IMR-90 (cell line): ENCODE results near the gene PRSS38. TPM values are rescaled to one million over a fixed set of nuclear protein-coding genes. Genes with fewer than 3 reads are reported as not detected.

Source experiments
- ATAC-seq: fragments of 200-7000 bp; cut with Tn5 transposase; 2 replicates; pipeline ENCODE4 v1.9.1; 2020; ENCODE audit warnings: low read depth, mild to moderate bottlenecking, moderate library complexity
- BruUV-seq: library from RNA; stranded (reverse); fragments of 400-500 nt; replicated peaks from 2 replicates; lab custom pipeline; 2021; lab: Mats Ljungman, UMichigan
- CTCF ChIA-PET: fragments of 300-600 bp; formaldehyde crosslinking; extraction: SDS; loops from one replicate; lab custom pipeline; 2021; ENCODE audit warnings: antibody characterized with exemption; lab: Yijun Ruan, JAX
- POLR2A ChIA-PET: fragments of 300-600 bp; sonication (Branson Sonifier 250); formaldehyde crosslinking; loops from one replicate; lab custom pipeline; 2022; ENCODE audit warnings: antibody characterized with exemption; ENCODE audit not compliant: unreplicated experiment; lab: Charles Lee
- DNase-seq: peaks from one replicate; pipeline ENCODE4 v3.0.0; 2013
- H2AFZ ChIP-seq: replicated peaks from 2 replicates; pipeline ENCODE3; 2013; ENCODE audit warnings: low read length, mild to moderate bottlenecking; ENCODE audit not compliant: poor library complexity
- H2AK5ac ChIP-seq: 2 replicates; pipeline ENCODE4 v1.6.1; 2013; ENCODE audit warnings: low read depth, low read length, inconsistent platforms
- H2AK9ac ChIP-seq: replicated peaks from 2 replicates; pipeline ENCODE3; 2013; ENCODE audit warnings: mild to moderate bottlenecking, low read depth, low read length, moderate library complexity; ENCODE audit not compliant: poor library complexity
- H2BK120ac ChIP-seq: 2 replicates; pipeline ENCODE4 v1.6.1; 2013; ENCODE audit warnings: low read depth, low read length, inconsistent platforms
- H2BK15ac ChIP-seq: 3 replicates; pipeline ENCODE4 v1.6.1; 2013; ENCODE audit warnings: low read depth, low read length, inconsistent platforms
- H2BK20ac ChIP-seq: 2 replicates; pipeline ENCODE4 v1.6.1; 2013; ENCODE audit warnings: low read depth, mild to moderate bottlenecking, inconsistent platforms, low read length, moderate library complexity
- H2BK5ac ChIP-seq: 2 replicates; pipeline ENCODE4 v1.6.1; 2013; ENCODE audit warnings: mild to moderate bottlenecking, low read depth, low read length, inconsistent platforms; ENCODE audit not compliant: poor library complexity, severe bottlenecking
- H3K14ac ChIP-seq: replicated peaks from 2 replicates; pipeline ENCODE4 v1.6.1; 2013; ENCODE audit warnings: low read depth, low read length, inconsistent platforms
- H3K18ac ChIP-seq: 2 replicates; pipeline ENCODE4 v1.6.1; 2013; ENCODE audit warnings: low read depth, low read length, control low read depth
- H3K23ac ChIP-seq: 2 replicates; pipeline ENCODE4 v1.6.1; 2013; ENCODE audit warnings: low read depth, low read length, inconsistent platforms
- H3K27ac ChIP-seq: 2 replicates; pipeline ENCODE4 v1.5.1; 2013; ENCODE audit warnings: mild to moderate bottlenecking, control low read depth, low read length; ENCODE audit not compliant: insufficient read depth
- H3K27me3 ChIP-seq: 2 replicates; pipeline ENCODE4 v1.6.1; 2013; ENCODE audit warnings: low read length; ENCODE audit not compliant: control insufficient read depth, insufficient read depth
- H3K36me3 ChIP-seq: 2 replicates; pipeline ENCODE4 v1.6.1; 2013; ENCODE audit warnings: low read length, mixed read lengths; ENCODE audit not compliant: control insufficient read depth, insufficient read depth
- H3K4ac ChIP-seq: 2 replicates; pipeline ENCODE4 v1.6.1; 2013; ENCODE audit warnings: low read depth, low read length, inconsistent platforms
- H3K4me1 ChIP-seq: 2 replicates; pipeline ENCODE4 v1.6.1; 2013; ENCODE audit warnings: low read length, mixed read lengths; ENCODE audit not compliant: control insufficient read depth, insufficient read depth
- H3K4me2 ChIP-seq: 2 replicates; pipeline ENCODE4 v1.6.1; 2013; ENCODE audit warnings: low read depth, mild to moderate bottlenecking, control low read depth, low read length, moderate library complexity
- H3K4me3 ChIP-seq: 2 replicates; pipeline ENCODE4 v1.5.1; 2013; ENCODE audit warnings: low read depth, mild to moderate bottlenecking, control low read depth, low read length, moderate library complexity; ENCODE audit not compliant: insufficient read depth
- H3K56ac ChIP-seq: 2 replicates; pipeline ENCODE4 v1.6.1; 2013; ENCODE audit warnings: low read length, inconsistent platforms; ENCODE audit not compliant: insufficient read depth; ENCODE audit errors: extremely low read depth
- H3K79me1 ChIP-seq, 2 experiments: 2 replicates each; pipeline ENCODE4 v1.6.1; 2013; ENCODE audit warnings: low read length in 2 of 2, inconsistent platforms in 1 of 2, low read depth in 1 of 2
- H3K9ac ChIP-seq: 2 replicates; pipeline ENCODE4 v1.6.1; 2013; ENCODE audit warnings: low read depth, low read length, control low read depth
- H3K9me1 ChIP-seq: 2 replicates; pipeline ENCODE4 v1.6.1; 2013; ENCODE audit warnings: low read length, inconsistent platforms; ENCODE audit not compliant: insufficient read depth
- H3K9me3 ChIP-seq: 2 replicates; pipeline ENCODE4 v1.6.1; 2013; ENCODE audit warnings: low read length; ENCODE audit not compliant: control insufficient read depth, insufficient read depth
- H4K20me1 ChIP-seq: 2 replicates; pipeline ENCODE4 v1.6.1; 2013; ENCODE audit warnings: low read length, inconsistent platforms; ENCODE audit not compliant: insufficient read depth
- H4K5ac ChIP-seq: 2 replicates; pipeline ENCODE4 v1.6.1; 2013; ENCODE audit warnings: mild to moderate bottlenecking, low read depth, low read length, control low read depth
- H4K8ac ChIP-seq, 2 experiments: 2 replicates each; pipeline ENCODE4 v1.6.1; 2013; ENCODE audit warnings: low read depth in 2 of 2, low read length in 2 of 2, control low read depth in 1 of 2, inconsistent platforms in 1 of 2
- H4K91ac ChIP-seq: 2 replicates; pipeline ENCODE4 v1.6.1; 2013; ENCODE audit warnings: low read depth, low read length, inconsistent platforms; ENCODE audit not compliant: insufficient read depth
- CEBPB ChIP-seq: IDR thresholded peaks from 2 replicates; pipeline ENCODE4 v1.6.1; 2012; ENCODE audit warnings: low read depth, low read length, improper control_type of control experiment
- CHD1 ChIP-seq: IDR thresholded peaks from 2 replicates; pipeline ENCODE4 v1.6.1; 2012; ENCODE audit warnings: low read depth, low read length, improper control_type of control experiment
- FOS ChIP-seq: fragments of 150-350 bp; IDR thresholded peaks from 2 replicates; pipeline ENCODE4 v1.6.1; 2016; ENCODE audit warnings: low read depth, low read length
- MAFK ChIP-seq: IDR thresholded peaks from 2 replicates; pipeline ENCODE4 v1.6.1; 2012; ENCODE audit warnings: low read depth, low read length, improper control_type of control experiment
- MAZ ChIP-seq: IDR thresholded peaks from 2 replicates; pipeline ENCODE4 v1.6.1; 2012; ENCODE audit warnings: low read depth, mild to moderate bottlenecking, low read length, improper control_type of control experiment, moderate library complexity, borderline replicate concordance
- MXI1 ChIP-seq: IDR thresholded peaks from 2 replicates; pipeline ENCODE4 v1.6.1; 2012; ENCODE audit warnings: low read depth, mild to moderate bottlenecking, low read length, moderate library complexity, borderline replicate concordance
- NFE2L2 ChIP-seq: fragments of 150-350 bp; IDR thresholded peaks from 2 replicates; pipeline ENCODE4 v1.6.1; 2016; ENCODE audit warnings: low read depth, mild to moderate bottlenecking, low read length
- POLR2A ChIP-seq: IDR thresholded peaks from 2 replicates; pipeline ENCODE4 v1.6.1; 2012; ENCODE audit warnings: mild to moderate bottlenecking, low read depth, low read length
- RAD21 ChIP-seq: IDR thresholded peaks from 2 replicates; pipeline ENCODE4 v1.6.1; 2012; ENCODE audit warnings: low read length, improper control_type of control experiment
- RCOR1 ChIP-seq: IDR thresholded peaks from 2 replicates; pipeline ENCODE4 v1.6.1; 2012; ENCODE audit warnings: mild to moderate bottlenecking, low read length, improper control_type of control experiment; ENCODE audit not compliant: insufficient replicate concordance
- WGBS, 2 experiments: methylation state at CpG; one replicate each; pipeline versions ENCODE4 v1.1.5 to v1.1.7; 2013; ENCODE audit warnings: missing lambda C conversion rate in 2 of 2; ENCODE audit not compliant: insufficient read length in 1 of 2; ENCODE audit errors: extremely low coverage in 2 of 2; 5-methylcytosine and 5-hydroxymethylcytosine counted together
- dilution Hi-C: fragments of 300-500 bp; cut with HindIII; formaldehyde crosslinking; loops from one replicate; pipeline ENCODE4 v1.14.3; 2018; ENCODE audit warnings: low sequenced_read_pairs; ENCODE audit not compliant: unreplicated experiment
- in situ Hi-C: fragments of 300-500 bp; cut with MboI; formaldehyde crosslinking; loops from 3 replicates; pipeline ENCODE4 v1.14.3; 2019; ENCODE audit warnings: low sequenced_read_pairs, inconsistent platforms, mixed read lengths
- intact Hi-C: fragments of 100-400 bp; cut with micrococcal nuclease; formaldehyde crosslinking; loops from 2 replicates; pipeline ENCODE4 v1.10.0; 2022
- polyA plus RNA-seq, 3 experiments: library from polyadenylated mRNA; depleted of rRNA; stranded (reverse); fragments of >200 nt; gene quantifications; 2 replicates each; pipeline ENCODE4 v1.2.3, GENCODE V29; 2012; ENCODE audit warnings: low replicate concordance in 1 of 3
- total RNA-seq: library from RNA; depleted of rRNA; stranded (reverse); fragments of >200 nt; gene quantifications from 2 replicates; pipeline ENCODE4 v1.2.3, GENCODE V29; 2012
- TF ChIP-seq, protein P1 (sequence below): fragments of 150-350 bp; IDR thresholded peaks from 2 replicates; pipeline ENCODE4 v1.6.1; 2016; ENCODE audit warnings: low read depth, mild to moderate bottlenecking, low read length, moderate library complexity, borderline replicate concordance
- TF ChIP-seq, protein P2 (sequence below): fragments of 150-350 bp; IDR thresholded peaks from 2 replicates; pipeline ENCODE4 v1.6.1; 2017; ENCODE audit warnings: mild to moderate bottlenecking, antibody characterized with exemption, low read length, low read depth
- TF ChIP-seq, protein P3 (sequence below): conservative IDR thresholded peaks from 2 replicates; pipeline ENCODE4 v1.5.1; 2012; ENCODE audit warnings: mild to moderate bottlenecking, low read depth, low read length, improper control_type of control experiment

Gene PRSS38
- total and polyA plus RNA-seq, 2 of the 4 experiments (the other 2 are of a cell fraction) = not detected

DNA sequence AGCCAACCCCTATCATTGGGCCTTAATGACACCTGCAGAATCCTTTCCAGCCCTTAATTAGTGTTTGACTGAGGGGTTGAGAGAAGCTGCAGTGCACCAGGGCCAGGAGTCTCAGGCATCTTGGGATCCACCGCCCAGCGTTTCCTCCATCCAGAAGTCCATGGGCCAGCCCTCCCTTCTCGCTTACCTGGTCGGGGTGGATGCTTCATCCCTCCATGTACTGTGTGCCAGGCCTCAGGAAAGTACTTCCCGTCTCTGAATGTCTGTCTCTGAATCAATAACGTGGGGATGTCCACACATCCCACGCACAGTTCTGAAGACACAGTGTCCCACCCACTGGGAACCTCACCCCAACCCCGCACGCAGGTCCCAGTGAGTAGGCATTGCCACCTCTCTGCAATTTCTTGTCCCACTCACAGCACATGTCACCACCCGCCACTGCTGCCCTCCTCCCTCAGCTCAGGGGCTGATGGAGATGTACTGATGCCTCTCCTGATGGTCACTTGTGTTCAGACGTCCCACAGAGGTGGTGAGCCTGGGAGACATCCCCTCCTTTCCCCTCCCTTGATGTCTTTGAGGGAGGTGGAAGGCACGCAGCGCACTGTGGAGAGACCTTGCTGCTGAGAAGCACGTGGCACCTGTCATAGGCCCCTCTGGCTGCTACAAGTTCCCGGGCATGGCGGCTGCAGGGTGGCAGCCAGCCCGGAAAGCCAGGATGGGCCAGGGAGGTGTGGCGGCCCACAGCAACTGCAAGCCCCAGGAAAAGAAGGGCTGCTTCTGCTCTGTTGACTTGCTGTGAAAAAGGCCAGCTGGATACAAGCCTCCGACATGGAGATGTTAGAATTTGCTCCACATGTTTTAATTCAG lies 29.4 kb upstream of the PRSS38 start:
- peak overlapping the region; percentile 34 for H2AK9ac ChIP-seq
- H3K4me2 ChIP-seq = no peak overlapping the region
- ChIA-PET POLR2A (no interaction called here), CTCF (no interaction called here)
- intact Hi-C loops = no loop called here
- no peak overlapping the region for H3K14ac ChIP-seq
- dilution Hi-C loops = no loop called here
- H4K5ac ChIP-seq = no peak overlapping the region
- H3K36me3 ChIP-seq = peaks cover 4% of the 10 kb centered on the region
- H3K23ac ChIP-seq = no peak overlapping the region
- H2AFZ ChIP-seq = no peak overlapping the region
- in situ Hi-C loops = no loop called here
- H2BK20ac ChIP-seq = no peak overlapping the region
- 65% methylated on average over 6 of the region's 19 CpGs; no CpG with 5 or more reads in 1 of the 2 experiments for WGBS, 2 experiments
- no peaks in the 10 kb centered on the region for H3K79me1 ChIP-seq
- no peak overlapping the region for H3K56ac ChIP-seq
- no peak overlapping the region for H3K9ac ChIP-seq
- no peak for DNase-seq
- no peak overlapping the region for H3K4me3 ChIP-seq
- no peak overlapping the region for H2BK120ac ChIP-seq
- H3K27ac ChIP-seq = no peak overlapping the region
- ATAC-seq = no peak
- H3K4ac ChIP-seq = no peak overlapping the region
- H4K20me1 ChIP-seq = no peaks in the 10 kb centered on the region
- no peak overlapping the region for H3K18ac ChIP-seq
- H4K8ac ChIP-seq = no peak overlapping the region
- H2AK5ac ChIP-seq = no peak overlapping the region
- peaks cover 3% of the 10 kb centered on the region; the same call in 1 of the 2 replicates for H3K4me1 ChIP-seq
- peaks cover 3% of the 10 kb centered on the region; the same call in 1 of the 2 replicates for H3K9me1 ChIP-seq
- H4K91ac ChIP-seq = no peak overlapping the region
- no peaks in the 10 kb centered on the region for H3K9me3 ChIP-seq
- BruUV-seq = no TSS peak
- H2BK5ac ChIP-seq = no peak overlapping the region
- no peaks in the 10 kb centered on the region for H3K27me3 ChIP-seq
- no peak overlapping the region for H2BK15ac ChIP-seq
- TF ChIP-seq, protein P1, sequence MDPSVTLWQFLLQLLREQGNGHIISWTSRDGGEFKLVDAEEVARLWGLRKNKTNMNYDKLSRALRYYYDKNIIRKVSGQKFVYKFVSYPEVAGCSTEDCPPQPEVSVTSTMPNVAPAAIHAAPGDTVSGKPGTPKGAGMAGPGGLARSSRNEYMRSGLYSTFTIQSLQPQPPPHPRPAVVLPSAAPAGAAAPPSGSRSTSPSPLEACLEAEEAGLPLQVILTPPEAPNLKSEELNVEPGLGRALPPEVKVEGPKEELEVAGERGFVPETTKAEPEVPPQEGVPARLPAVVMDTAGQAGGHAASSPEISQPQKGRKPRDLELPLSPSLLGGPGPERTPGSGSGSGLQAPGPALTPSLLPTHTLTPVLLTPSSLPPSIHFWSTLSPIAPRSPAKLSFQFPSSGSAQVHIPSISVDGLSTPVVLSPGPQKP = no peak
- TF ChIP-seq, protein P2, sequence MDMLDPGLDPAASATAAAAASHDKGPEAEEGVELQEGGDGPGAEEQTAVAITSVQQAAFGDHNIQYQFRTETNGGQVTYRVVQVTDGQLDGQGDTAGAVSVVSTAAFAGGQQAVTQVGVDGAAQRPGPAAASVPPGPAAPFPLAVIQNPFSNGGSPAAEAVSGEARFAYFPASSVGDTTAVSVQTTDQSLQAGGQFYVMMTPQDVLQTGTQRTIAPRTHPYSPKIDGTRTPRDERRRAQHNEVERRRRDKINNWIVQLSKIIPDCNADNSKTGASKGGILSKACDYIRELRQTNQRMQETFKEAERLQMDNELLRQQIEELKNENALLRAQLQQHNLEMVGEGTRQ = no peak
- TF ChIP-seq RAD21 (no peak), MXI1 (no peak), FOS (no peak), POLR2A (no peak), NFE2L2 (no peak), CEBPB (no peak), MAZ (no peak), CHD1 (no peak), RCOR1 (no peak), MAFK (no peak)
- TF ChIP-seq, protein P3, sequence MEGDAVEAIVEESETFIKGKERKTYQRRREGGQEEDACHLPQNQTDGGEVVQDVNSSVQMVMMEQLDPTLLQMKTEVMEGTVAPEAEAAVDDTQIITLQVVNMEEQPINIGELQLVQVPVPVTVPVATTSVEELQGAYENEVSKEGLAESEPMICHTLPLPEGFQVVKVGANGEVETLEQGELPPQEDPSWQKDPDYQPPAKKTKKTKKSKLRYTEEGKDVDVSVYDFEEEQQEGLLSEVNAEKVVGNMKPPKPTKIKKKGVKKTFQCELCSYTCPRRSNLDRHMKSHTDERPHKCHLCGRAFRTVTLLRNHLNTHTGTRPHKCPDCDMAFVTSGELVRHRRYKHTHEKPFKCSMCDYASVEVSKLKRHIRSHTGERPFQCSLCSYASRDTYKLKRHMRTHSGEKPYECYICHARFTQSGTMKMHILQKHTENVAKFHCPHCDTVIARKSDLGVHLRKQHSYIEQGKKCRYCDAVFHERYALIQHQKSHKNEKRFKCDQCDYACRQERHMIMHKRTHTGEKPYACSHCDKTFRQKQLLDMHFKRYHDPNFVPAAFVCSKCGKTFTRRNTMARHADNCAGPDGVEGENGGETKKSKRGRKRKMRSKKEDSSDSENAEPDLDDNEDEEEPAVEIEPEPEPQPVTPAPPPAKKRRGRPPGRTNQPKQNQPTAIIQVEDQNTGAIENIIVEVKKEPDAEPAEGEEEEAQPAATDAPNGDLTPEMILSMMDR = no peak
